ENCODE data around the gene ZNF860. TPM values are rescaled to one million over a fixed set of nuclear protein-coding genes. Genes with fewer than 3 reads are reported as not detected.

ZNF860 gene
- polyA plus RNA-seq, 1 experiment: 0.63 TPM

DNA sequence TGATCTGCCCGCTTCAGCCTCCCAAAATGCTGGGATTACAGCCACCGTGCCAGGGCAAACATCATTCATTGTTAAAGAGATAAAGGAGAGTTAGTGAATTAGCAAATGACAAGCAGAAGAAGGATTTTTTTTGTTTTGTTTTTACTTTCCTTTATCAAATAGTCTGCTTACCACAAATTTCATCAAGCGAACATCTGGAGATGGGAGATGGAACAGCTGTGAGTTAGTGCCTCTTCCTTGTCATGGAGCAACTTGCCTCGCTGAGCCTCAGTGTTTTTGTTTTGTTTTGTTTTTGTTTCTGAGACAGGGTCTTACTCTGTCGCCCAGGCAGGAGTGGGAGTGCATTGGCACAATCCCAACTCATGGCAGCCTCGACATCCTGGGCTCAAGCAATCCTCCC lies 15.9 kb downstream of the ZNF860 start:
- TF ChIP-seq, protein P1, sequence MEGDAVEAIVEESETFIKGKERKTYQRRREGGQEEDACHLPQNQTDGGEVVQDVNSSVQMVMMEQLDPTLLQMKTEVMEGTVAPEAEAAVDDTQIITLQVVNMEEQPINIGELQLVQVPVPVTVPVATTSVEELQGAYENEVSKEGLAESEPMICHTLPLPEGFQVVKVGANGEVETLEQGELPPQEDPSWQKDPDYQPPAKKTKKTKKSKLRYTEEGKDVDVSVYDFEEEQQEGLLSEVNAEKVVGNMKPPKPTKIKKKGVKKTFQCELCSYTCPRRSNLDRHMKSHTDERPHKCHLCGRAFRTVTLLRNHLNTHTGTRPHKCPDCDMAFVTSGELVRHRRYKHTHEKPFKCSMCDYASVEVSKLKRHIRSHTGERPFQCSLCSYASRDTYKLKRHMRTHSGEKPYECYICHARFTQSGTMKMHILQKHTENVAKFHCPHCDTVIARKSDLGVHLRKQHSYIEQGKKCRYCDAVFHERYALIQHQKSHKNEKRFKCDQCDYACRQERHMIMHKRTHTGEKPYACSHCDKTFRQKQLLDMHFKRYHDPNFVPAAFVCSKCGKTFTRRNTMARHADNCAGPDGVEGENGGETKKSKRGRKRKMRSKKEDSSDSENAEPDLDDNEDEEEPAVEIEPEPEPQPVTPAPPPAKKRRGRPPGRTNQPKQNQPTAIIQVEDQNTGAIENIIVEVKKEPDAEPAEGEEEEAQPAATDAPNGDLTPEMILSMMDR (IDR thresholded peaks at IDR 0.05; ENCODE audit: low read depth, low read length): no peak
- no peak overlapping the region for H3K27ac ChIP-seq (ENCODE audit: low read depth, low read length)
- POLR2A ChIA-PET: no interaction called here
- no peaks in the 10 kb centered on the region for H3K9me3 ChIP-seq (ENCODE audit: control insufficient read depth, insufficient read depth, low read length)
- H3K4me3 ChIP-seq (ENCODE audit: low read depth, low read length): no peak overlapping the region
- CTCF ChIA-PET: no interaction called here
- no peaks in the 10 kb centered on the region for H3K27me3 ChIP-seq (ENCODE audit: control insufficient read depth, insufficient read depth, low read length)
- no peak for DNase-seq (ENCODE audit: low read depth, low spot score)

DNA sequence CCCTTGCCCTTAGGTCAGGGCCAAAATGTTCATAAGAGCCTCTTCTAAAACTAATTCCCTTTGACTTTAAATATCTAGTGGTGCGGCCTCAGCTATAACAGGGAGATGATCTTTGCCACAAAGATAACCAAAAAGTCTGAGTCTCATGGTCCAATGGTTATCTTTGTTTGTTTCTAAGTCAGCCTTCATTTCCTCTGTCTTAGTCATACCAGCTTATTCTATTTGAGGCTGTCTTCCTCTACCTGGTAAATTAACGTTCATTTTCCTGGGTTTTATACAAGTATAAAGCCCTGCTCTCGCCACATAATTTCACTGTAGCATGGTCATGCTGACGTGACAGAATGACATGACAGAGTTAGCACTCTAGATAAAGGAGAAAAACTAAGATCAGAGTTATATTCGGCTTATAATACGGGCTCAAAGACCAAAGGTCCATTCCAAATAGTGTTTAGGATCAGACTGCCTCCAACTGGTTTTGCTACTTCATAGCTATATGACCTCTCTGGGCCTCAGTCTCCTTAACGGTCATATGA lies 18.4 kb downstream of the ZNF860 start:
- Histone ChIP-seq H3K27ac (ENCODE audit: low read depth, low read length) (no peak overlapping the region), H3K9me3 (ENCODE audit: control insufficient read depth, insufficient read depth, low read length) (no peaks in the 10 kb centered on the region), H3K4me3 (ENCODE audit: low read depth, low read length) (no peak overlapping the region), H3K27me3 (ENCODE audit: control insufficient read depth, insufficient read depth, low read length) (peaks cover 8% of the 10 kb centered on the region)
- ChIA-PET CTCF (interaction anchor here (1.4 kb wide), 1 partner anchor 19 kb away, joined by 3 read pairs; no protein-coding TSS in a partner anchor), POLR2A (no interaction called here)
- no peak for DNase-seq (ENCODE audit: low read depth, low spot score)
- TF ChIP-seq, protein P1 (IDR thresholded peaks at IDR 0.05; ENCODE audit: low read depth, low read length): no peak

DNA sequence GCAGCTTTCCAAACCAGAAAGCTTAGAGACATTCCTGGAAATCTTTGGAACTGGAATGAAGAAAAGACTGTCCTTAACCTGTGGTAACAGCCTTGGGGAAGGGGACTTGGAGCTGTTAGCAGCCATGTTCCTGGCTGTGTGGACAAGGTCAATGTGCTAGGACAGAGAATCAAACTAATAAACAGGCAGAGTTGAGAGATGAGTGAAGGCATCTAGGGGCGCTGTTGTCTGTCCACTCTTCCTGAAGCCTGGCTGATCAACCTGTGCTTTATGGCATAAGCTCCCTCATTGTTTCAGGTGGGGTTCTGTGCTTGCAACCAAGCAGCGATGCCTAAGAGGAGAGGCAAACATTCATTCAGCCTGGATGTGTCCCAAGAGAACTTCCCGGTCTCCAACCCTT lies 19.3 kb downstream of the ZNF860 start:
- CTCF ChIA-PET: interaction anchor here (1.4 kb wide), 1 partner anchor 18 kb away, joined by 3 read pairs; no protein-coding TSS in a partner anchor
- Histone ChIP-seq H3K4me3 (ENCODE audit: low read depth, low read length) (no peak overlapping the region), H3K9me3 (ENCODE audit: control insufficient read depth, insufficient read depth, low read length) (no peaks in the 10 kb centered on the region), H3K27me3 (ENCODE audit: control insufficient read depth, insufficient read depth, low read length) (peaks cover 8% of the 10 kb centered on the region), H3K27ac (ENCODE audit: low read depth, low read length) (no peak overlapping the region)
- TF ChIP-seq, protein P1 (IDR thresholded peaks at IDR 0.05; ENCODE audit: low read depth, low read length): no peak
- no peak for DNase-seq (ENCODE audit: low read depth, low spot score)
- POLR2A ChIA-PET: no interaction called here

DNA sequence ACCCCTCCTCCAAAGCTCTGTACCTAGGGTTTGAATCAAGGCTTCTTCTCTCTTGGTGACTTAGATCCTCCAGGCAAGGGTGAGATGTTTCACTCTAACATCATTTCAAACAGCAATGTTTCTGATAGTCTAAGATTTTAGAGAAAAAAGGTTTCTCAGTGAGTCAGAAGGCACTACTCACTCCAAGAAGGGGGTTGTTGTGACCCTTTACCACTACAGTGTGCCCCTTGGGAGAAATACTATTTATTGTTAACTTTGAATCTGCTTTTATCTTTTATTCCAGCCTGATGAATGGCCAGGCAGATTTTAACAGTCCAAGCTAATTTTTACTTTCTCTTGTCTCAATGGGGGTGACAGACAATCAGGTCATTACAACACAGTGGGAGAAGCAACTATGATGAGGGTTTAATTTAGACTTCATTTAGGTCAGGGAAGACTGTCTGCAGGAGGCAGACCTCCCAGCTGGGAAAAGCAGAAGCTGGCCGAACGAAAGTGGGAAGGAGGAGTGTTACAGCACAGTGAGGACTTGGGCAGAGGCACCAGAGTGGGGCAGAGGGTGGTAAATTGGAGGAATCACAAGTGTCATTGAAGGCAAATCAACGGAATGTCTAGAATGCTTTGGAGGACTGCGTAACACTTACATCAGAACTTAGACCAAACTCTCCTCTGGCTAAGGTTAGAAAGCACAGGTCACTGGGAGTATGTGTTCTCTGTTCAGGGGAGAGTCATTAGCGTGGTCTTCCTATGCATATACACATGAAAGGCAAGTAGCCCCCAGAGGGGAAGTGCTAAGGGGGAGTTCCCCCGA lies 21.2 kb downstream of the ZNF860 start:
- no peaks in the 10 kb centered on the region for H3K9me3 ChIP-seq (ENCODE audit: control insufficient read depth, insufficient read depth, low read length)
- TF ChIP-seq, protein P1 (IDR thresholded peaks at IDR 0.05; ENCODE audit: low read depth, low read length): no peak
- CTCF ChIA-PET: no interaction called here
- peaks cover 8% of the 10 kb centered on the region for H3K27me3 ChIP-seq (ENCODE audit: control insufficient read depth, insufficient read depth, low read length)
- H3K4me3 ChIP-seq (ENCODE audit: low read depth, low read length): no peak overlapping the region
- no peak for DNase-seq (ENCODE audit: low read depth, low spot score)
- no peak overlapping the region for H3K27ac ChIP-seq (ENCODE audit: low read depth, low read length)
- POLR2A ChIA-PET: no interaction called here

DNA sequence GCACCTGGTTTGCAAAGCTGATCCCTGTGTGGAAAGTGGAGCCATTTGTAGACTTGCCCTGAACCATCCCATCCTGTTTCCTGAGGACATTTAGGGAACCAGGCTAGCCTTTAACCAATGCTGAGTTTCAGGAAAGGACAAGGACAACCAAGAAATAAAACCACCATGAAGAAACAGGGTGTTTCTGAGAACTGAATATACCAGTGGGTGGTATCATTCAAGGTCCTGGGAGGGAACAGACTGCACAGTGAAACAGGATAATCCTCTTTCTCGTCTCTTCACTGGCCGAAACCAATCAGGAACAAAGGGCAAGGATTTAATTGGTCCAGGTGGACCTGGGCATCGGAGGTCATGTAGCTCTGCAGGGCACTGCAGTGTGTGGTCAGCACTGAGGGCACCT lies 21.8 kb downstream of the ZNF860 start:
- CTCF ChIA-PET: interaction anchor here (0.6 kb wide), 1 partner anchor 16 kb away, joined by 3 read pairs; no protein-coding TSS in a partner anchor
- TF ChIP-seq, protein P1 (IDR thresholded peaks at IDR 0.05; ENCODE audit: low read depth, low read length): no peak
- H3K9me3 ChIP-seq (ENCODE audit: control insufficient read depth, insufficient read depth, low read length): no peaks in the 10 kb centered on the region
- no peak overlapping the region for H3K4me3 ChIP-seq (ENCODE audit: low read depth, low read length)
- no peak overlapping the region for H3K27ac ChIP-seq (ENCODE audit: low read depth, low read length)
- no peak for DNase-seq (ENCODE audit: low read depth, low spot score)
- POLR2A ChIA-PET: no interaction called here
- peaks cover 8% of the 10 kb centered on the region for H3K27me3 ChIP-seq (ENCODE audit: control insufficient read depth, insufficient read depth, low read length)

Measured in AG04450 (cell line).